Measurements from ENCODE around the gene GPC3.

Gene GPC3

GRCh38 chrX:133985164-133985966 lies at the start of gene GPC3:
TSS of gene GPC3 (minus strand) at chrX:133985594.
- TF ChIP-seq ZBTB7A (IDR thresholded peaks at IDR 0.05; ENCODE audit: low read depth) (no peak), MAX (IDR thresholded peaks at IDR 0.05) (peak; percentile 88), NFIC (IDR thresholded peaks at IDR 0.05) (no peak), EGR1 (IDR thresholded peaks at IDR 0.05) (no peak), REST (IDR thresholded peaks at IDR 0.05; ENCODE audit: low read depth) (no peak)

GRCh38 chrX:134032441-134032840 lies 47.0 kb upstream of the GPC3 start:
- no peak for TF ChIP-seq ZBTB7A (IDR thresholded peaks at IDR 0.05; ENCODE audit: low read depth)
- no peak for TF ChIP-seq CEBPB (IDR thresholded peaks at IDR 0.05)
- TF ChIP-seq USF1 (IDR thresholded peaks at IDR 0.05), result no peak
- no peak for TF ChIP-seq TCF12 (IDR thresholded peaks at IDR 0.05; ENCODE audit: low read depth)
- no peak for TF ChIP-seq CREB1 (IDR thresholded peaks at IDR 0.05; ENCODE audit: low read depth)
- TF ChIP-seq MAX (IDR thresholded peaks at IDR 0.05), result no peak

GRCh38 chrX:134026565-134027311 lies 41.3 kb upstream of the GPC3 start:
- TF ChIP-seq CEBPB (IDR thresholded peaks at IDR 0.05) (peak; percentile 46; the same call in 1 of the 2 replicates), RAD21 (IDR thresholded peaks at IDR 0.05; ENCODE audit: low read depth) (0 out of 2 replicates have a peak, but pooled peaks have one; percentile 29), USF1 (IDR thresholded peaks at IDR 0.05) (no peak)

- TF ChIP-seq RAD21 (IDR thresholded peaks at IDR 0.05; ENCODE audit: low read depth) (no peak), YY1 (IDR thresholded peaks at IDR 0.05; ENCODE audit: low read depth) (no peak), NFIC (IDR thresholded peaks at IDR 0.05) (no peak), REST (IDR thresholded peaks at IDR 0.05; ENCODE audit: low read depth) (no peak), TCF12 (IDR thresholded peaks at IDR 0.05; ENCODE audit: low read depth) (no peak), TEAD4 (IDR thresholded peaks at IDR 0.05) (no peak), EP300 (IDR thresholded peaks at IDR 0.05; ENCODE audit: borderline replicate concordance) (no peak), TAF1 (IDR thresholded peaks at IDR 0.05; ENCODE audit: low read depth) (no peak)
These were observed 40.7 kb upstream of the GPC3 start for GRCh38 chrX:134025986-134026545.

- no peak for TF ChIP-seq TCF12 (IDR thresholded peaks at IDR 0.05; ENCODE audit: low read depth)
- TF ChIP-seq EGR1 (IDR thresholded peaks at IDR 0.05), result no peak
- no peak for TF ChIP-seq ZBTB7A (IDR thresholded peaks at IDR 0.05; ENCODE audit: low read depth)
- TF ChIP-seq RAD21 (IDR thresholded peaks at IDR 0.05; ENCODE audit: low read depth), result no peak
- no peak for TF ChIP-seq CREB1 (IDR thresholded peaks at IDR 0.05; ENCODE audit: low read depth)
- no peak for TF ChIP-seq YY1 (IDR thresholded peaks at IDR 0.05; ENCODE audit: low read depth)
- no peak for TF ChIP-seq TAF1 (IDR thresholded peaks at IDR 0.05; ENCODE audit: low read depth)
- no peak for TF ChIP-seq USF1 (IDR thresholded peaks at IDR 0.05)
- no peak for TF ChIP-seq EP300 (IDR thresholded peaks at IDR 0.05; ENCODE audit: borderline replicate concordance)
- no peak for TF ChIP-seq CEBPB (IDR thresholded peaks at IDR 0.05)
- no peak for TF ChIP-seq TEAD4 (IDR thresholded peaks at IDR 0.05)
- TF ChIP-seq REST (IDR thresholded peaks at IDR 0.05; ENCODE audit: low read depth), result no peak
- TF ChIP-seq NFIC (IDR thresholded peaks at IDR 0.05), result no peak
- TF ChIP-seq FOXM1 (IDR thresholded peaks at IDR 0.05; ENCODE audit: borderline replicate concordance, low read depth), result no peak
These were observed 39.4 kb upstream of the GPC3 start for GRCh38 chrX:134024686-134025377.

Data from Ishikawa (cell line).